Activated CD8-positive, alpha-beta memory T cell treated with anti-CD3 and anti-CD28 coated beads for 24 hours (primary cell): ENCODE measurements around the gene UMAD1.
A peak's percentile ranks its signal among the peaks of the same experiment; 100 is the strongest.

ENCODE experiments used
- DNase-seq: peaks from one replicate; pipeline ENCODE4 v3.0.0-alpha.2; 2020

The UMAD1 gene

DNA sequence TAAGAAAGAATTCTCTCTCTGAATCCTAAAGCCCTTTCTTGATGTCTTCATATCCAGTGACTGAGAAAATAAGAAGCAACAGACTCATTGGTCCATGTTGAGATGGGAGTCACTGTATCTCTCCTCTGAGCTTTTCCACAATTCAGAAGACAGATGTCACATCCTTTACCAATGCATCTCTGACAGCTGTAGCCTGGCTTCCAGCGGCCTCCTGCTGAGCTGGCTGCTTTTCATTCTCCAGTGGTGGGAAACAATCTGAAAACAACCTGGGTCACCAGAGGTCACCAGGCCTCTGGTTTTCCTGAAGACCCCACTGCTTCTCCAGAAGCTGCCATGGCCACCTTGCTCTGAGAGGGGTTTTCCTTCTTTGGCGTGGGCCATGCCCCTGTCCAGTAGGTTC, 96.1 kb downstream of the UMAD1 start:
- DNase-seq = no peak

DNA sequence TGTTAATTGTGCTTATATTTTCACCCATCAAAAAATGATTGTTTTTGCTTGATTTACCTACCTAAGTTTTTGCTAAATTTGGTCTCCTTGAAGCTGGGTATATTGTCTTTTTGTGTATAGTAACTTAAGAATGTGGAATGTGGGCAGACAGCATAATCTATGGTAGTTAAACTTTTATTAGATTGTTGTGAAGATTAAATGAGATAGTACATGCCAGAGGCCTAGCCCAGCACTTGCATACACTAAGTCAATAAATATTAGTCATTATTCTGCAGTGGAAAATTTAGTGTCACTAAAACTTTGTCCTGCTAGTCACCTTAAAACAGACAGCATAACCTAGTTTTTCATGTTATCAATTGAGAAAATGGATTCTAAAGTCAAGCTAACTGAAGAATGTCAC, 97.1 kb downstream of the UMAD1 start:
- no peak for DNase-seq

DNA sequence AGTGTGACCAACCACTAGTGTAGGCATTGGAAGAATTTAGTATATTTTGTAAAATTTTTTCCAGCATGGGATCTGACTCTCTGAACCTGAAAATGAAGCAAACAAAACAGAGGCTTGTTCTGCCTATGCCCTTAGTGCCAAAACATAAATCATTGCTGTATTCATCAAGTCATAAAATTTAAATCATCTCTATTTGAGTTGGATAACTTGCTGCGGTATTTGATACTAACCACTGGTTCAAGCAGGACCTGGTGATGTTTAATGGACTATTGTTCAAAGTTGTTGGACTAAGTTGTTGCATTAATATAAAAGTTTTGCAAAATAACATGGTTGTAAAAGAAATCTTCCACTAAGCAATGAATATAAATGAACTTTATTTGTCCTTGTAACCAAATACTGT, 97.6 kb downstream of the UMAD1 start:
- DNase-seq = no peak

GRCh38 chr7:7738622-7739021, 98.1 kb downstream of the UMAD1 start:
- DNase-seq = no peak

GRCh38 chr7:7739204-7740036, 98.9 kb downstream of the UMAD1 start:
- no peak for DNase-seq

- no peak for DNase-seq
Measured at GRCh38 chr7:7740037-7740355, 99.4 kb downstream of the UMAD1 start.

DNA sequence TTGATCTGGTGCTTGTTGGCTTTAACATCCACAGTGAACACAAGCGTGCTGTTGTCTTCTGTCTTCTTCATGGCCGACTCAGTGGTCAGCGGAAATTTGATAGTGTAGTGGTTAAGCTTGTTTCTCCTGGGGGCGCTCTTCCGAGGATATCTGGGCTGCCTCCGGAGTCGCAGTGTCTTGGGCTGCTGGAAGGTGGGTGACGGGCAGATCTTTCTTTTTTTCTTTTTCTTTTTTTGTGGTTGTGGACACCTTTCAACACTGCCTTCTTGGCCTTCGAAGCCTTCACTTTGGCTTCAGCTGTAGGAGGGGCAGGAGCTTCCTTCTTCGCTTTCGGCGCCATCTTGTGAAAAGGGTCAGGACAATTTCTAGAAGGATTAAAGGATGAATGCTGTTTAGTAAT, 101.7 kb downstream of the UMAD1 start:
- DNase-seq = no peak

- DNase-seq = no peak
Measured at GRCh38 chr7:7745258-7745657, 104.7 kb downstream of the UMAD1 start.

DNA sequence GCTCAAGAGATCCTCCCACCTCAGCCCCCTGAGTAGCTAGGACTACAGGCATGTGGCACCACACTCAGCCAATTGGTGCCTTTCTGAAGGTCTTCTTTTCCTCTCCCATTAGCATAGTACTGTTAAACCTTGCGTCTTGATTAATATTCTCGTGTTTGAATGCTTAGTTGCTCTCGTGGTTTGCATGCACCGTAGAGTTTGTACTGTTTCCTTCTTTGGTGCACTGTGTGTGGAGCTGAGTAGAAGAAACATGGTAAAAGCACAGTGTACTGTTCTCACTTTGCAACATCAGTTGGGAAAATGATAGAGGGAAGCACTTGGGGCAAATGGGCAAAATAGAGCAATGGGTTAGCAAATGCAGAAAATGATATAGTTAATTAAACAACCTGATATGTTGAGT, 105.4 kb downstream of the UMAD1 start:
- no peak for DNase-seq

GRCh38 chr7:7746458-7746857, 105.9 kb downstream of the UMAD1 start:
- DNase-seq = no peak

- no peak for DNase-seq
Measured at GRCh38 chr7:7750571-7751242, 110.2 kb downstream of the UMAD1 start.

- no peak for DNase-seq
Measured at GRCh38 chr7:7751243-7752092, 110.9 kb downstream of the UMAD1 start.

DNA sequence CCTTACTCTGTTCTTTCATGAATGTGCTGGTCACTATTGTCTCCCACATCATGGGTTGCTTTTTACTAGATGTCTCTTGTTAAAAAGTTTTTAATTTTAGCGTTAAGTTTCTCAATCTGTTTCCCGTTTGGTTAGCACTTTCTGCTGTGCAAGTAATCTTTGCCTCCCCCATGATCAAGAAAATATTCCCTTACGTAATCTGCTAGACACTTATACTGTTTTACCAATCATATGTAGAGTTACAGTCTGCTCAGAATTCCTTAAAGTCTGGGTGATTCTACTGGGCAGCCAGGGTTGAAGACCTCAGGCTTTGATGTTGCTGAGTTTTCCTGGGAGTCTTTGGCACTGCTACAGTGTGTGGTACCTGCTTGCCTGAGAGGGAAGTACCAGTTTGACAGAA, 116.0 kb downstream of the UMAD1 start:
- no peak for DNase-seq

DNA sequence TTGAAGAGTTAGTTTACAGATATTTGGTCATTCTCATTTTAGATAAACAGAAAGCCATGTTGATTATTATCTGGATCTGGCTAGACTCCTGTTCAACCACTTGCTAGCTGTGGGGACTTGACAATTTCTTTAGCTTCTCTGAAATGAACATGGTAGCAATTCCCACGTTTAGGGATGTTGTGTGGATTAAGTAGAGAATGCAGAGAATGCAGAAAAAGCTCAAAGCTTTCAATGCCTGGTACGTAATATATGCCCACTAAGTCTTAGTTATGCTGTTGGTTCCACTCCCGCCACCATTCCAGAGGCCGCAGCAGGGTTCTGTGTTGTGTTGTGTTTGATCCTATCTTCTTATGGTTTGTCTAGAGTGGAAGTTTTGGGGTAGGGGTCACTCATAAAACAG, 117.0 kb downstream of the UMAD1 start:
- no peak for DNase-seq

GRCh38 chr7:7761340-7761973, 120.9 kb downstream of the UMAD1 start:
- no peak for DNase-seq

DNA sequence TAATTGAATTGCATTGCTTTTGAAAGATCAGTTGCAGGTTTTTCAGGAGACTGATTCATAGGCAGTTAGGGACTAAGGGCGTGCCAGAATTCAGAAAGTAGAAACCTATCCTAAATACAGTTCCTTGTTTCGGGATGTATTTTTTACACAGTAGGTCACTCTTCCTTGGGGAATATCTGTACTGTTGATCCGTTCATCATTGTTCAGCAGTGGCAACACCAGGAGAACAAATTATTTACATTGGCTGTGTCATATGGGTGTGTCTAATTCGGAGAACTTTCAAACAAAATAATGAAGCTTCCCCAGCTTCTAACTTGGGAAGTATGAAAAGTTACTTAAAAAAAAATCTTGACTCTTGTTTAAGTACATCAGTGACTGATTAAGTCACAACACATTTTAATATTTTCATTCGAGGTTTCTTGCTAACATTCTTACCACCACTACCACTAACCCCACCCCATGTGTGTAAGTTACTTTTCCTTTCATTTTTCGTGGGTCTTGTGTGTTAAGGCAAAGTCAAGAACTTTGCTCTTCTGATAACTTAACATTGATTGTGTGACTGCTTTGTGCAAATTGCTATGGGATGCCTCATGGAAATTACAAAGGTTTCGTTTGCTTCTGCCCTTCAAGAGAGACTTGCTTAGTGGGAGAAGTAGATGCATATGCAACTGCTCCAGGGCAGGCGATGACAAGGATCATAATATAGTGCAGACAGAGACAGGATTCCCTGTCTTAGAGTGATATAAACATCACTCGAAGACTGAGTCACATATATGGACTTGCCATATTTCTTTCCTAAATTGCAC, 121.6 kb downstream of the UMAD1 start:
- peak; percentile 61 for DNase-seq

DNA sequence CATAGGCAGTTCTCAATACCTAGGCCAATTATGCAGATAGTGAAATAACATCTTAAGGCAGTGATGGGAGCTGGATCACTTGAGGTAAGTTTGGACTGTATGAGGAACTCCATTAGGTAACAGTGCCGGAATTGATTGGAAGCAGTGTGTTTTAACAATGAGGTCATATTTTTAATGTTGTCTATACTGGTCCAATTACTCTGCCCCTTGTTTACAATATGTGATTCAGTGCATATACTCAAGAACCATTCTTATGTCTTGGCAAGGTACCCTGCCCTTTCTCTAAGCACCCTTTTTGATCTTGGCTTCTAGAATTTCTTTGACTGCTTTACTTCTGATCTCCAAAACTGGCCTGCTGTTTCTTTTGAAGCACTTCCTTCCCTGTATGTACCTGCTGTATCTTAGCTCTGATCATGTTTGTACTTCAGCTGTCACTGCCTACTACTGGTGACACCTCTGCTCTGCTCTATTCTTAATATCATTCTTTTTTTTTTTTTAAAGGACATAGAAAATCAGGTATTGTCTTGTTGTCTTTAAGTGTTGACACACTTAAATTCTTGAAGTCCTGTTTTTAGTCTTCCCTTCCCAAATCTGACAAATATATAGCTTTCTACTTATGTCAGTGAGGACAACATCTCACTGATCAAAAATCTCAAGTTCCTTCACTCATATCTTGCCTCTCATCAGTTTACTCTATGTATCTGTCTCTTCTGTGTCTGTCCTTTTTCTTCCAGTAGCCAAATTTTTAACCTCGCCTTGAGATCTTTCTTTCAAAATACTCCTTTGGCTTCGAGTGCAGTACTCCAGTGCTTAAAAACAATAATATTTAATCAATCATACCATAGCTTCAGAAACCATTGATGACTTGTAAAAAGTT, 124.2 kb downstream of the UMAD1 start:
- DNase-seq = no peak

- DNase-seq = no peak
Measured at GRCh38 chr7:7765422-7765821, 124.9 kb downstream of the UMAD1 start.

- DNase-seq = no peak
Measured at GRCh38 chr7:7766671-7767070, 126.1 kb downstream of the UMAD1 start.

DNA sequence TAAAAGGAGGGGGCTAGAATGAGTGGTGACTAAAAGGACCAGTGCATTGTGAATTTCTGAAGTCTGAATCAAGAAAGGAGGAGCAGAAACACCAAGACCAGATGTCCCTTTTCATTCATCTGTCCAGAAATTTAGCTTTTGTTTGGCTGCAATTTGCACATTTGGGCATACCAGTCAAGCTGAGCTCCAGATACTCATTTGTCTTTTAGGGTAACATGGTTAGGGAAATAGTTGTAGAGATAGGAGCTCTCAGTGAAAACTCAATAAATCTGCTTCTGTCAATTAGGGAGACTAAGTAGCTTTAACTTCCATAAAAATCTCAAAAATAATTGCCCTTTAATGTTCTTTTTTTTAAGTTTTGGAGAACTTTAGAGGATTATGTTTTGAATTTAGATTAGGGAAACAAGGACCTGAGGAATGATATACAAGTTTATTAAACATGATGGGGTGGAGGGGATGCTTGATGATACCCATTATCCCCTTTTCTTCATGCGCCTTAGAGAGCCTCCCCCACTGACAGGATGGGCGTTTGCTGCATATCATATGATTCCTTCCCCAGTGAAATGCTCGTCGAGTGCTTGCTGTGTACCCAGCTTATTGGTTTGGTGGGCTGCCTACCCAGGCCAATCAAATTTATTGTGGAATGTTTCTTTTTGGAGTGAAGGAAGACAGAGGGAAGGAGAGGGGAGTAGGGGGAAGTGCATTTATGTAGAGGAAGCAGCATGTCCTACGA, 128.6 kb downstream of the UMAD1 start:
- no peak for DNase-seq
